ENCODE data around the gene EDIL3. TPM values are rescaled to one million over a fixed set of nuclear protein-coding genes. Genes with fewer than 3 reads are reported as not detected.

The EDIL3 gene
- total RNA-seq, 1 experiment from 2014 or later, result not detected

DNA sequence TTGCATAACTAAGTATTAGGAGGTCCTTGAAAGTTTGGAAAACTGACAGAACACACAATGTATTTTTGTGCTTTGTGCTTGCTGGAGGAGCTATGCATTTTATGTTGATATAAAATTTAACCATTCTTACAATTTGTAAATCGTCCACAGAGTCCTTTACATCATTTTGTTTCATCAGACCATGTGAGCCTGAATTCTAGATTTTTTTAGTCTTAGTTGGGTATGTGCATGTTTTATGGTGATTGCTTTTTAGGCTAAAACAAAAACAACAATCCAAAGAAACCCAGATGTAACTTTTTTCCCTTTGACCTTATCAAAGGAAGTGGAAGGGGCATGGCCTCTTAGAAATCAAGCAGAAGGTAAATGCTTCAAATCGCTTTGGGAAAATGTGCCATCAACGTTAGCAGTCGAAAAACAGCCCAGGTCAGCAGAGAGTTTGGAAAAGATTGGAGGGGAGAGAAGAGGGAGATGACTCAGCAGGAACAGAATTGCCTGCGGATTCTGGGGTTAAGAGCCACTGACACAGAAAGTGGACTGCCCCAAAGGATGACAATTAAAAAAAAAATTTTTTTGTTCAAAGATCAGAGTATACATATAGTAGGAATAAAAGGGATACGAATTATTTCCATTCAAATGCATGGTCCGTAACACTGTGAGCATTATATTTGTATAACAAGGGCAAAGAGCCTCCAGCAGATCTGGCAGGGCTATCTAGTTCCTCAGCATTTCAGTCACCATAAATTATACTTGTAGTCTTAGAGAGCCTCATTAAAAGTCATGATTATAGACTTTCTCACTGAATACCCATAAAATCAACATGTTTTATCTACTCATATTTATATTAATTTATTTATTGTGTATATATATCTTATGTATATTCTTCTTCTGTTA, 410.5 kb downstream of the EDIL3 start:
- Mint-ChIP-seq H3K27ac (ENCODE audit: unreplicated experiment) (no peak overlapping the region), H3K27me3 (ENCODE audit: insufficient read depth, unreplicated experiment) (no peaks in the 10 kb centered on the region)

DNA sequence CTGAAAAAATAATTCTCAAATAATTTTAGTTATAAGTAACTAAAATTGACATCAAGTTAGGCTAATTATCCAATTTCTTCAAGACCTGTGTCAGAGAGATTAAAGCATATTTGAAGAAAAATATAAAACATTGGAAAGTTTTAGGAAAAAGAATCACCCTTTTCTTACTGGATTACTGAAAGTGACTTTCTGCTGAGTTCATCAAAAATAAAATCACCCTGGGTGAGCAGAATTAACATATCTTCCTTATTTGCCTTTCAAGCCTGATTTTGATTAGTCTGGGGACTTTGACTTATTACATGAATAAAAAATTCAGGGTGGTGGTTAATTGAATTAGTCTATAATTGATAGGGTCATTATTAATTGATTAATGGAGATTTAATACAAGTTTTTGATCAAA, 411.8 kb downstream of the EDIL3 start:
- Histone ChIP-seq H3K4me1 (no peaks in the 10 kb centered on the region), H3K4me3 (ENCODE audit: low read depth, low read length) (no peak overlapping the region), H3K27me3 (replicated peaks; ENCODE audit: control insufficient read depth, insufficient read depth, low read length) (no peaks in the 10 kb centered on the region), H3K9me3 (no peaks in the 10 kb centered on the region), H3K36me3 (ENCODE audit: control insufficient read depth, insufficient read depth, low read length) (no peaks in the 10 kb centered on the region)
- Mint-ChIP-seq H3K27me3 (ENCODE audit: insufficient read depth, unreplicated experiment) (no peaks in the 10 kb centered on the region), H3K4me1 (ENCODE audit: low read depth, unreplicated experiment) (no peaks in the 10 kb centered on the region), H3K9me3 (ENCODE audit: unreplicated experiment) (no peaks in the 10 kb centered on the region), H3K4me3 (ENCODE audit: unreplicated experiment) (no peak overlapping the region), H3K27ac (ENCODE audit: unreplicated experiment) (no peak overlapping the region), H3K36me3 (ENCODE audit: insufficient read depth, unreplicated experiment) (no peaks in the 10 kb centered on the region)
- intact Hi-C loops (cut with micrococcal nuclease; ENCODE audit: unreplicated experiment), result no loop called here
- BruUV-seq (replicated peaks), result no TSS peak
- TF ChIP-seq, protein P1, sequence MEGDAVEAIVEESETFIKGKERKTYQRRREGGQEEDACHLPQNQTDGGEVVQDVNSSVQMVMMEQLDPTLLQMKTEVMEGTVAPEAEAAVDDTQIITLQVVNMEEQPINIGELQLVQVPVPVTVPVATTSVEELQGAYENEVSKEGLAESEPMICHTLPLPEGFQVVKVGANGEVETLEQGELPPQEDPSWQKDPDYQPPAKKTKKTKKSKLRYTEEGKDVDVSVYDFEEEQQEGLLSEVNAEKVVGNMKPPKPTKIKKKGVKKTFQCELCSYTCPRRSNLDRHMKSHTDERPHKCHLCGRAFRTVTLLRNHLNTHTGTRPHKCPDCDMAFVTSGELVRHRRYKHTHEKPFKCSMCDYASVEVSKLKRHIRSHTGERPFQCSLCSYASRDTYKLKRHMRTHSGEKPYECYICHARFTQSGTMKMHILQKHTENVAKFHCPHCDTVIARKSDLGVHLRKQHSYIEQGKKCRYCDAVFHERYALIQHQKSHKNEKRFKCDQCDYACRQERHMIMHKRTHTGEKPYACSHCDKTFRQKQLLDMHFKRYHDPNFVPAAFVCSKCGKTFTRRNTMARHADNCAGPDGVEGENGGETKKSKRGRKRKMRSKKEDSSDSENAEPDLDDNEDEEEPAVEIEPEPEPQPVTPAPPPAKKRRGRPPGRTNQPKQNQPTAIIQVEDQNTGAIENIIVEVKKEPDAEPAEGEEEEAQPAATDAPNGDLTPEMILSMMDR (IDR thresholded peaks at IDR 0.05; ENCODE audit: insufficient read depth in 1 of 2, low read depth in 1 of 2, low read length in 1 of 2, severe bottlenecking in 1 of 2, unreplicated experiment in 1 of 2), result no peak
- no peak for DNase-seq
- ChIA-PET POLR2A (no interaction called here), CTCF (no interaction called here)

More for the DNA sequence above, 410.5 kb downstream of the EDIL3 start:
- TF ChIP-seq, protein P1 (IDR thresholded peaks at IDR 0.05; ENCODE audit: insufficient read depth in 1 of 2, low read depth in 1 of 2, low read length in 1 of 2, severe bottlenecking in 1 of 2, unreplicated experiment in 1 of 2), result no peak
- Mint-ChIP-seq H3K9me3 (ENCODE audit: unreplicated experiment) (no peaks in the 10 kb centered on the region), H3K4me1 (ENCODE audit: low read depth, unreplicated experiment) (no peaks in the 10 kb centered on the region), H3K4me3 (ENCODE audit: unreplicated experiment) (no peak overlapping the region), H3K36me3 (ENCODE audit: insufficient read depth, unreplicated experiment) (no peaks in the 10 kb centered on the region)
- Histone ChIP-seq H3K4me3 (ENCODE audit: low read depth, low read length) (no peak overlapping the region), H3K27me3 (replicated peaks; ENCODE audit: control insufficient read depth, insufficient read depth, low read length) (no peaks in the 10 kb centered on the region), H3K36me3 (ENCODE audit: control insufficient read depth, insufficient read depth, low read length) (no peaks in the 10 kb centered on the region), H3K9me3 (no peaks in the 10 kb centered on the region), H3K4me1 (no peaks in the 10 kb centered on the region)
- intact Hi-C loops (cut with micrococcal nuclease; ENCODE audit: unreplicated experiment), result no loop called here
- no peak for DNase-seq
- POLR2A ChIA-PET, result no interaction called here
- CTCF ChIA-PET, result no interaction called here
- BruUV-seq (replicated peaks), result no TSS peak

DNA sequence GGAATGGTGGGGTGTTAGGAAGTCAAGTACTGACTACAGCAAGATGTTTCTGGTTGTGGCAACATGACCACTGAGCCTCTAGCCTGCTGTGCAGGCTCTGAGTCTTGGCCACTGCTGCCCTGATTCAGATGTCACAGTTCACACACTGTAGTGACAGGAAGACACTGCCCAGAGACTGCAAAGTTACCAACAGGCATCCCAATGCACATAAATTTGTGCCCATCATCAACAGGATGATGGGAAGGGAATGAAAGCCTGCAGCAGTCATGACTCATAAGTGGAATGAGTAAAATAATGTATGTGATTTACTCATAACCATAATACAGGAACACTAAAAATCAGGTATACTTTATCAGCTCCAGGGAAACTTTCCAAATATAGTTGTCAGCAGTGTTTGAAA, 412.4 kb downstream of the EDIL3 start:
- TF ChIP-seq, protein P1 (IDR thresholded peaks at IDR 0.05; ENCODE audit: insufficient read depth in 1 of 2, low read depth in 1 of 2, low read length in 1 of 2, severe bottlenecking in 1 of 2, unreplicated experiment in 1 of 2), result no peak
- intact Hi-C loops (cut with micrococcal nuclease; ENCODE audit: unreplicated experiment), result no loop called here
- POLR2A ChIA-PET, result no interaction called here
- Histone ChIP-seq H3K4me3 (ENCODE audit: low read depth, low read length) (no peak overlapping the region), H3K27me3 (replicated peaks; ENCODE audit: control insufficient read depth, insufficient read depth, low read length) (no peaks in the 10 kb centered on the region), H3K4me1 (no peaks in the 10 kb centered on the region), H3K36me3 (ENCODE audit: control insufficient read depth, insufficient read depth, low read length) (no peaks in the 10 kb centered on the region), H3K9me3 (no peaks in the 10 kb centered on the region)
- Mint-ChIP-seq H3K27ac (ENCODE audit: unreplicated experiment) (no peak overlapping the region), H3K4me3 (ENCODE audit: unreplicated experiment) (no peak overlapping the region), H3K9me3 (ENCODE audit: unreplicated experiment) (no peaks in the 10 kb centered on the region), H3K36me3 (ENCODE audit: insufficient read depth, unreplicated experiment) (no peaks in the 10 kb centered on the region), H3K4me1 (ENCODE audit: low read depth, unreplicated experiment) (no peaks in the 10 kb centered on the region), H3K27me3 (ENCODE audit: insufficient read depth, unreplicated experiment) (no peaks in the 10 kb centered on the region)
- CTCF ChIA-PET, result no interaction called here
- no TSS peak for BruUV-seq (replicated peaks)
- no peak for DNase-seq
